Osteoblast (primary cell): ENCODE measurements around the gene PPP5C. TPM values are rescaled to one million over a fixed set of nuclear protein-coding genes. Genes with fewer than 3 reads are reported as not detected.

ENCODE experiments used
- DNase-seq: peaks from one replicate; pipeline ENCODE4 v3.0.0; 2011; ENCODE audit warnings: low spot score, mixed read lengths; ENCODE audit not compliant: insufficient read length; ENCODE audit errors: missing footprints
- H2AFZ ChIP-seq: 2 replicates; pipeline ENCODE4 v1.6.0; 2011; ENCODE audit warnings: mild to moderate bottlenecking, low read length
- H3K27ac ChIP-seq: 2 replicates; pipeline ENCODE4 v1.5.1; 2011; ENCODE audit warnings: mild to moderate bottlenecking, low read depth, low read length, moderate library complexity
- H3K27me3 ChIP-seq: 2 replicates; pipeline ENCODE4 v1.6.0; 2012; ENCODE audit warnings: mild to moderate bottlenecking, control low read depth, inconsistent platforms, low read length, moderate library complexity; ENCODE audit not compliant: insufficient read depth
- H3K36me3 ChIP-seq: 2 replicates; pipeline ENCODE4 v1.5.1; 2011; ENCODE audit warnings: mild to moderate bottlenecking, low read length, control low read depth, moderate library complexity; ENCODE audit not compliant: insufficient read depth
- H3K4me1 ChIP-seq: 2 replicates; pipeline ENCODE4 v1.5.1; 2011; ENCODE audit warnings: mild to moderate bottlenecking, low read length, control low read depth, moderate library complexity; ENCODE audit not compliant: insufficient read depth
- H3K4me2 ChIP-seq: 2 replicates; pipeline ENCODE4 v1.6.0; 2011; ENCODE audit warnings: mild to moderate bottlenecking, low read length; ENCODE audit not compliant: insufficient read depth
- H3K4me3 ChIP-seq: fragments of 200-600 bp; sonication (generic); 3 replicates; pipeline ENCODE4 v1.5.1; 2012; ENCODE audit warnings: mild to moderate bottlenecking, low read length, inconsistent platforms; ENCODE audit not compliant: insufficient read depth
- H3K79me2 ChIP-seq: 2 replicates; pipeline ENCODE4 v1.6.0; 2012; ENCODE audit warnings: mild to moderate bottlenecking, low read length, control low read depth, inconsistent platforms; ENCODE audit not compliant: insufficient read depth
- H3K9me3 ChIP-seq: 2 replicates; pipeline ENCODE4 v1.5.1; 2011; ENCODE audit warnings: low read depth, low read length, control low read depth
- H4K20me1 ChIP-seq: 2 replicates; pipeline ENCODE4 v1.6.0; 2012; ENCODE audit warnings: mild to moderate bottlenecking, low read length, control low read depth; ENCODE audit not compliant: insufficient read depth
- total RNA-seq: library from RNA; depleted of rRNA; stranded (reverse); fragments of >200 nt; gene quantifications from 2 replicates; pipeline ENCODE4 v1.2.3, GENCODE V29; 2012
- TF ChIP-seq, protein P1 (sequence below): IDR thresholded peaks from 2 replicates; pipeline ENCODE4 v1.5.1; 2011; ENCODE audit warnings: mild to moderate bottlenecking, low read depth, low read length, moderate library complexity; ENCODE audit errors: extremely low read depth

PPP5C gene
- total RNA-seq, 1 donor, result 36.6 TPM

DNA sequence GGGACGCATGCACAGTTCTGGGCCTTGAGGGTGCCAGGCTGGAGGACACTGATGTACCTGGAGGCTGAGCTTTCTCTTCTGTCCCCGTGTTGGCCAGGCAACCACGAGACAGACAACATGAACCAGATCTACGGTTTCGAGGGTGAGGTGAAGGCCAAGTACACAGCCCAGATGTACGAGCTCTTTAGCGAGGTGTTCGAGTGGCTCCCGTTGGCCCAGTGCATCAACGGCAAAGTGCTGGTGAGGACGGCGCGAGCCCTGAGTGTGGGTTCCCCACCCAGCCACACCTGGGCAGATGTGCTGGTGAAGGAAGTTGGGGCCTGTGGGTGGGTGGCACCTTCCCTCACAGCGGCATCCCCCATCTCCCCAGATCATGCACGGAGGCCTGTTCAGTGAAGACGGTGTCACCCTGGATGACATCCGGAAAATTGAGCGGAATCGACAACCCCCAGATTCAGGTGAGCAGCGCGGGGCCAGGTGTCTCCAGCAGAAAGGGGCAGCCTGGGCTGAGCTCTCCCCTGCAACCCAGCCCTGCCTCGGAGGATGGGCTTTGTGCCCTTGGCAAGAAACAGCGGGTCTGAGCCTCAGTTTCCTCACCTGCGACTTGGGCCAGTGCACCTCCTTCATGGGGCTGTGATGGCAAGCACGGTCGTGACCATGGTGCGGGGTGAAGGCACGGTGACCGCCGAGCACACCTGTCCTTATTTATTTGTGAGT is 40.3 kb downstream of the PPP5C start:
- Histone ChIP-seq H3K36me3 (peaks cover 50% of the 10 kb centered on the region), H3K9me3 (no peaks in the 10 kb centered on the region), H3K4me2 (no peak overlapping the region), H3K4me3 (no peak overlapping the region), H3K27me3 (no peaks in the 10 kb centered on the region), H3K79me2 (peaks cover under 1% of the 10 kb centered on the region), H4K20me1 (peaks cover 4% of the 10 kb centered on the region), H3K4me1 (peaks cover 4% of the 10 kb centered on the region), H2AFZ (no peak overlapping the region), H3K27ac (no peak overlapping the region)
- TF ChIP-seq, protein P1, sequence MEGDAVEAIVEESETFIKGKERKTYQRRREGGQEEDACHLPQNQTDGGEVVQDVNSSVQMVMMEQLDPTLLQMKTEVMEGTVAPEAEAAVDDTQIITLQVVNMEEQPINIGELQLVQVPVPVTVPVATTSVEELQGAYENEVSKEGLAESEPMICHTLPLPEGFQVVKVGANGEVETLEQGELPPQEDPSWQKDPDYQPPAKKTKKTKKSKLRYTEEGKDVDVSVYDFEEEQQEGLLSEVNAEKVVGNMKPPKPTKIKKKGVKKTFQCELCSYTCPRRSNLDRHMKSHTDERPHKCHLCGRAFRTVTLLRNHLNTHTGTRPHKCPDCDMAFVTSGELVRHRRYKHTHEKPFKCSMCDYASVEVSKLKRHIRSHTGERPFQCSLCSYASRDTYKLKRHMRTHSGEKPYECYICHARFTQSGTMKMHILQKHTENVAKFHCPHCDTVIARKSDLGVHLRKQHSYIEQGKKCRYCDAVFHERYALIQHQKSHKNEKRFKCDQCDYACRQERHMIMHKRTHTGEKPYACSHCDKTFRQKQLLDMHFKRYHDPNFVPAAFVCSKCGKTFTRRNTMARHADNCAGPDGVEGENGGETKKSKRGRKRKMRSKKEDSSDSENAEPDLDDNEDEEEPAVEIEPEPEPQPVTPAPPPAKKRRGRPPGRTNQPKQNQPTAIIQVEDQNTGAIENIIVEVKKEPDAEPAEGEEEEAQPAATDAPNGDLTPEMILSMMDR, result no peak
- no peak for DNase-seq

DNA sequence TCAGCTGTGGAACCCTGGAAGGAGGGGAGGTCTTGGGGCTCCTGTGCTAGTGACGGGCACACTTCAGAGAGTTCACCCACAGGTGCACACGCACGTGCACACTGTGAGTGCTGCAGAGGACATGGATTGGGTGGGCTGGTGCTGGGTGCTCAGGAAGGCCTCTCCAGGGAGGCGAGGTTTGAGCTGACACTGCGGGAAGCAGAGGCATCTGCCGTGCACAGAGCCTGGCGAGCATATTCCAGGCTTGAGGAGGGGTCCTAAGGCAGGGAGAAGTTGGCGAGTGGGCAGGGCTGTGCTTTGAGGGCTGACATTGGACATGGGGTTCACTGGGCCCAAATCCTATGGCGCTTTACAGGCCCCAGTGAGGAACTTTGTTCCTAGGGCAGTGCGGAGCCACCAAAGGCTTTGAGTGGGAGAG is 40.8 kb downstream of the PPP5C start:
- no peak for DNase-seq
- H3K27ac ChIP-seq, result no peak overlapping the region
- H2AFZ ChIP-seq, result no peak overlapping the region
- no peaks in the 10 kb centered on the region for H3K9me3 ChIP-seq
- H4K20me1 ChIP-seq, result peaks cover 5% of the 10 kb centered on the region
- H3K36me3 ChIP-seq, result peaks cover 45% of the 10 kb centered on the region
- H3K4me2 ChIP-seq, result no peak overlapping the region
- TF ChIP-seq, protein P1, result no peak
- no peaks in the 10 kb centered on the region for H3K27me3 ChIP-seq
- no peak overlapping the region for H3K4me3 ChIP-seq
- H3K79me2 ChIP-seq, result no peaks in the 10 kb centered on the region
- peaks cover 10% of the 10 kb centered on the region for H3K4me1 ChIP-seq

DNA sequence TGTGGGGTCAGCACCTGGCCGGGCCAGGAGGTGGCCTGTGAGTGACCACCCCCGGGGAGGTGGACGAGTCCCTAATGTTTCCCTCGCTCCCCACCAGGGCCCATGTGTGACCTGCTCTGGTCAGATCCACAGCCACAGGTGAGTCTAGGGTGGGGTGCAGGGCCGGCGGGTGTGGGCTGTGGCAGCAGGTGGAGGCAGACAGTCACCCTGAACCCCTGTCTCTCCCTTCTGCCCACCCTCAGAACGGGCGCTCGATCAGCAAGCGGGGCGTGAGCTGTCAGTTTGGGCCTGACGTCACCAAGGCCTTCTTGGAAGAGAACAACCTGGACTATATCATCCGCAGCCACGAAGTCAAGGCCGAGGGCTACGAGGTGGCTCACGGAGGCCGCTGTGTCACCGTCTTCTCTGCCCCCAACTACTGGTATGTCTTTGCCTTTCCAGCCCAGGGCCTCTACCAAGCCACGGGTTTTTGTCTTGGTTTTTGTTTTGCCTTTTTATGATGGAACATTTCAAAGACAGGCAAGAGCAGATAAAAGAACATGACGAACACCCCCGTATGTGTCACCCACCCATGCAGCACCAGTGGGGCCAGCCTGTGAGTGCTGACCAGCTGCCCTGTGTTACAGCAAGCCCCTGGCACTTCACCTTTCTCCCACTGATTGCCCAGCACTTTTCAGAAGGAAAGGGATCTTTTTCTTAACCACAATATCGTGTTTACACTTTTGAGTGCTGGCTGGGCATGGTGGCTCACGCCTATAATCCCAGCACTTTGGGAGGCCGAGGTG is 41.6 kb downstream of the PPP5C start:
- Histone ChIP-seq H4K20me1 (peaks cover 5% of the 10 kb centered on the region), H3K36me3 (peaks cover 45% of the 10 kb centered on the region), H3K27me3 (no peaks in the 10 kb centered on the region), H3K27ac (no peak overlapping the region), H3K79me2 (no peaks in the 10 kb centered on the region), H3K4me1 (peaks cover 14% of the 10 kb centered on the region), H2AFZ (no peak overlapping the region), H3K4me2 (no peak overlapping the region), H3K9me3 (no peaks in the 10 kb centered on the region), H3K4me3 (no peak overlapping the region)
- DNase-seq, result no peak
- TF ChIP-seq, protein P1, result no peak
